Activated CD8-positive, alpha-beta memory T cell treated with anti-CD3 and anti-CD28 coated beads, Interleukin-2, amount 10 ng/mL, durations not matched to agents 7 days and 5 days (primary cell): Measurements from ENCODE around the gene CMTM2. TPM values are rescaled to one million over a fixed set of nuclear protein-coding genes. Genes with fewer than 3 reads are reported as not detected.

Experiments used
- ATAC-seq: fragments of 150-1000 bp; cut with Tn5 transposase; one replicate; pipeline ENCODE4 v1.10.0; 2021; ENCODE audit warnings: moderate library complexity
- CTCF ChIA-PET: fragments of 350-600 bp; sonication (Branson Sonifier 250); formaldehyde crosslinking; loops from one replicate; lab custom pipeline; 2021; ENCODE audit warnings: antibody characterized with exemption; lab: Charles Lee
- DNase-seq: peaks from one replicate; pipeline ENCODE4 v3.0.0-alpha.2; 2020
- H3K27ac Mint-ChIP-seq: one replicate; pipeline ENCODE4 v1.8.0; 2021; ENCODE audit warnings: mild to moderate bottlenecking, mixed read lengths
- H3K27me3 Mint-ChIP-seq: one replicate; pipeline ENCODE4 v1.8.0; 2021; ENCODE audit warnings: mixed read lengths
- H3K36me3 Mint-ChIP-seq: one replicate; pipeline ENCODE4 v1.8.0; 2021; ENCODE audit warnings: mild to moderate bottlenecking, mixed read lengths
- H3K4me1 Mint-ChIP-seq: one replicate; pipeline ENCODE4 v1.8.0; 2021; ENCODE audit warnings: mixed read lengths
- H3K4me3 Mint-ChIP-seq: one replicate; pipeline ENCODE4 v1.8.0; 2021; ENCODE audit warnings: mild to moderate bottlenecking, moderate library complexity, mixed read lengths
- H3K9me3 Mint-ChIP-seq: one replicate; pipeline ENCODE4 v1.8.0; 2022; ENCODE audit warnings: low read depth, mixed read lengths
- total RNA-seq, 2 experiments: library from RNA; stranded (reverse); gene quantifications; one replicate each; pipeline ENCODE4 v1.2.3, GENCODE V29; 2021

CMTM2 gene
- total RNA-seq, 2 experiments from 2014 or later: 1.1 to 1.6 TPM

DNA sequence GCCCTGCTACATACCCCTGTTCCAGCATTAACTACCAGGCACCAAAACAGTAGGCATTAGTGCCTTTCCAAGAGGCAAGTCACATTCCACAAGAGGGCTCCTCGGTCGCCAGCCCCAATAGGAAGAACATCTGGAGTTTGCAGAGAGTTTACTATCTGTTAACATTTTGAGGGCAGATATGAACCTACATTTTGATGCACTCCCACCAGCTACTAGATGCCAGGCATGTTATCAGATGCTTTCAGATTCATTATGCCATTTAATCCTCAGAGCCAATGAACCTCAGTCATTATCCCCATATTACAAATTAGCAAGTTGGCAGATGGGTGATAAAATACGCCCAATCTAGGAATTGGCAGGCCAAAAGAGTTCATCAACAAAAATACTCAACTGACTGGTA is 4.2 kb upstream of the CMTM2 start:
- DNase-seq: no peak
- H3K27me3 Mint-ChIP-seq: peaks cover 32% of the 10 kb centered on the region
- H3K9me3 Mint-ChIP-seq: no peaks in the 10 kb centered on the region
- CTCF ChIA-PET: interaction anchor here (0.8 to 2.5 kb wide), 3 partner anchors 13 to 86 kb away, joined by 3 to 11 read pairs (median 3); no protein-coding TSS in a partner anchor
- H3K4me3 Mint-ChIP-seq: no peak overlapping the region
- H3K36me3 Mint-ChIP-seq: peaks cover 11% of the 10 kb centered on the region
- ATAC-seq: no peak
- no peak overlapping the region for H3K27ac Mint-ChIP-seq
- H3K4me1 Mint-ChIP-seq: peaks cover 27% of the 10 kb centered on the region

DNA sequence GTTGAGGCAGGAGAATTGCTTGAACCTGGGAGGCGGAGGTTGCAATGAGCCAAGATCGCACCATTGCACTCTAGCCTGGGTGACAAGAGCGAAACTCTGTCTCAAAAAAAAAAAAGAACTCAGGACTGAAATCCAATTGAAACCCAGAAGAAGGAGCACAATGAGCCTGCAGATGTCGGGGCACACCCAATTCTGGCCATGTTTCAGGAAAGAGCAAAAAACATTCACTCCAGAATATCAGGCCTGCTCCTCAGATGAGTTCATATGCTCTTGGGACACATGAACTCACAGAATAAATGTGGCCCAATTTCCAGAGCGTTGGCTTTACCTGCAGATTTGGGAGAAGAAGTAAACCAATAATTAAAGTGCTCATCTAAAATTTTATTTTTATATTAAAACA is 3.0 kb upstream of the CMTM2 start:
- Mint-ChIP-seq H3K27ac (no peak overlapping the region), H3K4me3 (no peak overlapping the region), H3K27me3 (peaks cover 42% of the 10 kb centered on the region), H3K9me3 (no peaks in the 10 kb centered on the region), H3K4me1 (peaks cover 27% of the 10 kb centered on the region), H3K36me3 (peaks cover 6% of the 10 kb centered on the region)
- ATAC-seq (no peak), DNase-seq (no peak)
- CTCF ChIA-PET: interaction anchor here (0.8 to 1.4 kb wide), 2 partner anchors 74 to 88 kb away, joined by 3 read pairs; no protein-coding TSS in a partner anchor

DNA sequence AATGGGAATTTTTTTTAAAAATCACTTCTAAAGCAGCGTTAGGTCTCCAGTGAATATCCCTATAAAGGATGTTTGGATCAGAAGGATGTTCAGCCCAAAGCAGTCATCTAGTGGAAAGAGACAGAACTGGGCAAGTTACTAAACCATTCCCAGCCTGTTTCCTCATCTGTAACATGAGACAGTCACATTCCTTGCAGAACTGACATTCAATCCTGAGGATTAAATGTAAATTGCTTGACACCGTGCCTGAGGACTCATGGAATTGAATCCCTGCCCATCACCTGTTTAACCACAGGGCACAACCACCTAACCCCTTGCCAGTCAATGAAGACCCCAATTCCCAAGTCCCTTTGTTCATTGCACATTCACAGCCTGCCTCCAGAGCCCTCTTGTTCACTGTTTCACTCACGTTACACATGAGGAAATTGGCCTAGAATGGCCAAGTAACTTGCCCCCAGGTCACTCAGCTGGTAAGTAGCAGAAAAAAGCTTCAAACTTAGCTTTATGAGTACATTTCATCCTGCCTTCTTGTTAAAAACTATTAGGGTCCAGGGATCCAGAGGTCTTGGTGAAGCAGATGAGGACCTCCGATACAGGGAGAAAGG is 1.4 kb downstream of the CMTM2 start:
- CTCF ChIA-PET: interaction anchor here (2.7 kb wide), 1 partner anchor 18 kb away, joined by 10 read pairs; no protein-coding TSS in a partner anchor
- peaks cover 14% of the 10 kb centered on the region for H3K4me1 Mint-ChIP-seq
- H3K27me3 Mint-ChIP-seq: peaks cover 42% of the 10 kb centered on the region
- no peak for ATAC-seq
- no peaks in the 10 kb centered on the region for H3K9me3 Mint-ChIP-seq
- peaks cover 4% of the 10 kb centered on the region for H3K36me3 Mint-ChIP-seq
- no peak overlapping the region for H3K27ac Mint-ChIP-seq
- H3K4me3 Mint-ChIP-seq: no peak overlapping the region
- DNase-seq: no peak

DNA sequence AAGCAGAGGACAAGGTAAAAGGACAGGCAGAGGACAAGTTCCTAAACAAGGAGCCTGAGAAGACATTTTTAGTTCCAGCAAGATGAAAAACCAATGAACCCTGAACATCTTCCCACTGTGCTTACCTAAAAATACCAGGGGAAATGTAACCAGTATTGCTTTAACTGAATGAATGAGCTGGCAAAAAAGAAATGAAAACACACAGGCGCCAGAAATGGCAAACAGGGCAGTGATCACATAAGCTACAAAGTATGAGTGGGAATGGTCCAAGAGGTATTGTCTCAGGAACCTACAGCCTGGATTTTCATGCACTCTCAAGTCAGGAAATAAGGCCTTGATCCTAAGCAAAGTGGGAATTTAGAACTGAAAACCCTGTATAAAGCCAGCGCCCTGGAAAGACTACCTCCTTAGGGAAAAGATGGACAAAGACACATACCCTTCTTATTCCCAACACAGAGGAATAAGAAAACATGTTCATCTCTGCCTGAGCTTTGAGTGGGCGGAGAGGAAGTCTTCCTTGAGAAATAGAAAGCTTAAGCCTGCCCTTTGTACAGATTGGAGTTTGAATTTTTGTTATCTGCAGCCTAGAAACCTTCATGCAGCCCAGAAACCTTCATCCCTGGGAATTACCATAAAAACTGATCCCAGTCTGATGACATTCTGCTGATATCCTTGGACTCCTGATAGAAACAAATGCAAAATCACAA is 2.1 kb downstream of the CMTM2 start:
- H3K36me3 Mint-ChIP-seq: peaks cover 3% of the 10 kb centered on the region
- DNase-seq (no peak), ATAC-seq (no peak)
- H3K4me3 Mint-ChIP-seq: no peak overlapping the region
- H3K9me3 Mint-ChIP-seq: no peaks in the 10 kb centered on the region
- no peak overlapping the region for H3K27ac Mint-ChIP-seq
- peaks cover 42% of the 10 kb centered on the region for H3K27me3 Mint-ChIP-seq
- CTCF ChIA-PET: interaction anchor here (1.4 to 2.8 kb wide), 5 partner anchors 9 to 175 kb away, joined by 3 to 10 read pairs (median 5); partner anchors contain the start of genes CKLF and CMTM3
- peaks cover 14% of the 10 kb centered on the region for H3K4me1 Mint-ChIP-seq

DNA sequence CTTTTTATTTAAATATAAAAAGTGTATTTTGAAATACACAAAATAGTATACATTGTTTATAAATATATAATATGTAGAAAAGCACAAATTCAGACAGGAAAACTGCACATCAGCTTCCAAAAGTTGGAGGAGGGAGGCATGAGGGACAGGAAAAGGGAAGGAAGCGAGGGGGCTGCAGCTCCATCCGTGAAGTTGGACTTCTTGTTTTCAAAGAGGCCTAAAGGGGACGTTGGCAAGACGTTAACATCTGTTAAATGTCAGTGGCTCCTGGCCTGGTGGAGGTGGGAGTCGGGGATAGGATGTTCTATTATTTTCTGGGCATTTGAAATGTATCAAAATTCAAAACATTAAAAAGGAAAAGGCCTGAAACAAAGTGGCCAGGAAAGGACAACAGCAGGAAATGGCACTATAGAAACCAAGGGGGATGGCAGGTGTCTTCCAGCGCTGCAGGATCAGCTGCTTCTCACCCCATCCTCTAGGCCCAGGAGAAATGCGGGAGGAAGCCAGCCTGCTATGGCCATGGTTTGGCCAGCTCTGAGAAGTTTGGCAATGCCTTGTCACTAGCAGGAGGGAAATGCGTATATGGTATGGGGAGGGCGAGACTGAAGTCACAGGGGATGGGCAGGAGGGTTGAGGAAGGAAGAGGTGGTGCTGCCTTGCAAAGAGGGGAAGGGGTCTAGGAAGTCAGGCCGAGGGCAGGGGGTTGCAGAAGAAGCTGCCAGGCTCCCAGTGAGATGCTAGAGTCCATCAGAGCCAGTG is 6.4 kb downstream of the CMTM2 start:
- peaks cover 1% of the 10 kb centered on the region for H3K36me3 Mint-ChIP-seq
- ATAC-seq: no peak
- no peak for DNase-seq

DNA sequence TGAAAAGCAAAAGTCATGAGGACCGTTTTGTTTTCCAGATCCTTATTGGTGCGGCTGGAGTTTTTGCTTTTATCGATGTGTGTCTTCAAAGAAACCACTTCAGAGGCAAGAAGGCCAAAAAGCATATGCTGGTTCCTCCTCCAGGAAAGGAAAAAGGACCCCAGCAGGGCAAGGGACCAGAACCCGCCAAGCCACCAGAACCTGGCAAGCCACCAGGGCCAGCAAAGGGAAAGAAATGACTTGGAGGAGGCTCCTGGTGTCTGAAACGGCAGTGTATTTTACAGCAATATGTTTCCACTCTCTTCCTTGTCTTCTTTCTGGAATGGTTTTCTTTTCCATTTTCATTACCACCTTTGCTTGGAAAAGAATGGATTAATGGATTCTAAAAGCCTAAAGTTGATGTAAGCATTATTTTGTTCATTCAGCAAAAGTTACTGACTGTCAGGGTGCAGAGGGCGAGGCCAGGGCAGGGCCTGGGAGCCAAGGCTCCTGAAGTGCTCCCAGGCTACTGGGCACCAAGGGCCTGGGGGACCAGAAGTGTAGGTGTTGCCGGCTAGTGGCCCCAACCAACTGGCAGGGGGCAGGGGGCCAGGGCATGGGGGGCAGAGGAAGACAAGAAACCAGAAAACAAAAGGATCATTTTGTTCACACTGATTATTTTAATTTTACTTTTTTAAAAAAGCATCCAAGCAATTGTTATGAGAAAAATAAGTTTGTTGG is 8.8 kb downstream of the CMTM2 start:
- H3K4me3 Mint-ChIP-seq: no peak overlapping the region
- ATAC-seq (no peak), DNase-seq (no peak)
- no peaks in the 10 kb centered on the region for H3K36me3 Mint-ChIP-seq
- peak overlapping the region; percentile 36 for H3K27ac Mint-ChIP-seq
- H3K9me3 Mint-ChIP-seq: no peaks in the 10 kb centered on the region
- peaks cover 4% of the 10 kb centered on the region for H3K27me3 Mint-ChIP-seq
- CTCF ChIA-PET: interaction anchor here (0.7 to 3.1 kb wide), 11 partner anchors 9 to 183 kb away, joined by 3 to 63 read pairs (median 20); partner anchors contain the start of genes CMTM1, CMTM2 and CMTM3
- peaks cover 36% of the 10 kb centered on the region for H3K4me1 Mint-ChIP-seq

More for the DNA sequence above, 6.4 kb downstream of the CMTM2 start:
- Mint-ChIP-seq H3K9me3 (no peaks in the 10 kb centered on the region), H3K4me1 (peaks cover 30% of the 10 kb centered on the region), H3K27me3 (peaks cover 4% of the 10 kb centered on the region), H3K27ac (no peak overlapping the region), H3K4me3 (no peak overlapping the region)
- CTCF ChIA-PET: interaction anchor here (0.7 to 1.3 kb wide), 3 partner anchors 23 to 156 kb away, joined by 3 read pairs; no protein-coding TSS in a partner anchor

DNA sequence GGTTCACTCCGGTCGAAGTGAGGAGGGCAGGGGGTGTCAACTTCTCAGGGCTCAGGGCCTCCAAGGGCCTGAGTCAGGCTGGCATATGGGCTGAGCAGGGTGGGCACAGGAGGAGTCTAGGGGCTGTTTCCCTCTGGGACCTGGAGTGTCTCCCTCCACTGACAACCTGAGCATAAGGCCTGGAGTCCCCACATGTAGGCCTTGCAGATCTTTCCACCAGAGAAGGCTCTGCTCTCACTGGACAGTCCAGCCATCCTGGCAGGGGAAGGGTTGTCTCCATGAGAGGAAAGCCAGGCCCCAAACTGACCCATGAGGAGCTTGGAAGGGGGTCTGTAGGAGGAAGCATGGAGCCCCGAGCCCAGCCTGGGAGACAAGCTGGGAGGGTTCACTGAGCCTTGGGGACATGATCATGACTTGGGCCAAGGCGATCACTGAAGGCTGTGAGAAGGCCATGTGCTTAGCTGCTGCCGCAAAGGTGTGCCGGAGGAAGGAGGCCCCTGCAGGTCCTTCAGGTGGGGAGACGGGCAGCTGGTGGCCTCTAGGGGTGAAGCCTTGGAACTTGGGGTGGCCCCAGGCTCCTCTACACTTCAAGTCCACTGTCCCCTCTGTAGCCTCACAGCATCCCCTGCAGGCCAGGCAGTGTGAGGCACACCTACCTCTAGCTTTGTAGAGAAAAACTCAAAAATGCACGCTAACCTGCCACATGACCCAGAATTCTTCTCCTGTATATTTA is 9.9 kb downstream of the CMTM2 start:
- DNase-seq (peak; percentile 91), ATAC-seq (peak; percentile 98)
- Mint-ChIP-seq H3K27ac (peak overlapping the region; percentile 75), H3K4me1 (peaks cover 36% of the 10 kb centered on the region), H3K36me3 (no peaks in the 10 kb centered on the region), H3K9me3 (no peaks in the 10 kb centered on the region), H3K4me3 (peak overlapping the region; percentile 73), H3K27me3 (peaks cover 4% of the 10 kb centered on the region)
- CTCF ChIA-PET: interaction anchor here (0.6 to 3.1 kb wide), 45 partner anchors 9 to 313 kb away, joined by 3 to 63 read pairs (median 6); partner anchors contain the start of genes CKLF, CMTM1, CMTM2 and CMTM3

DNA sequence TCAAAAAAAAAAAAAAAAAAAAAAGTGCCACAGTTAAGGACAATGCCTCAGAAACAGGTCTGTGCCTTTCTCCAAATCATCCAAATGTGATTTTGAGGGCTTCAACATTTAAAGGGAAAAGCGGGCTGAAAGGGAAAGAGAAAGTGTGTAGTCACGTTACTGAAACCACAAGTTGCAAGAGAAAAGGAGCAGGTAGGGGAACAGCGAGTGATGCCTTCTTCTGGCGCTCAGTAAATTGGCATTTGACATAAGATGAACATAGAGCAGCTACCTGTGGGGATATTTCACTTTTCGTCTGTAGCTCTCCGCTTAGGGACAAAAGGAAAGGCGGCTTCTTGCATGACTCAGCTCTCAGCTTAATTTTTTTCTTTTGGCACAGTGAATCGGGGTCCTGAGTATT is 11.1 kb downstream of the CMTM2 start:
- peak; percentile 52 for ATAC-seq
- Mint-ChIP-seq H3K27ac (peak overlapping the region; percentile 75), H3K27me3 (peaks cover 4% of the 10 kb centered on the region)

DNA sequence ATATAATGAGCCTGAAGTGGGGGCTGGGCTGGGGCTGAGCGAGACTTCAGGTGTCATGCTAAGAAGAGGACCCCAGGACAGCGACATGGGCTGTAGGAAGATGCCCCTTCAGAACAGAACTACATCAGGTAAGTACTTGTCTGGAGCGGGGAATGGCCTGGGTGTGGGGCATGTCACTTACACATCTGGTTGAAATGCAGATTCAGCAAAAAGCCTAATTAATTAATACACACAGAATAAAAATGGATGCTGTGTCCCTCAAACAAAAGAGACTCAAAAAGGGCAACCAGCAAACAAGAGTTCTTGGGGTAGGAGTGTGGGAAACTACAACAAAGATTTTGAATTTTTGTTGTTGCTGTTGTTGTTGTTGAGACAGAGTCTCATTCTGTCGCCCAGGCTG is 11.8 kb downstream of the CMTM2 start:
- no peak for DNase-seq
- ATAC-seq: no peak
- Mint-ChIP-seq H3K9me3 (no peaks in the 10 kb centered on the region), H3K4me3 (peak overlapping the region; percentile 73), H3K4me1 (peaks cover 44% of the 10 kb centered on the region), H3K27ac (no peak overlapping the region), H3K36me3 (no peaks in the 10 kb centered on the region), H3K27me3 (peaks cover 4% of the 10 kb centered on the region)
- CTCF ChIA-PET: interaction anchor here (0.8 to 3.1 kb wide), 21 partner anchors 9 to 186 kb away, joined by 3 to 63 read pairs (median 11); partner anchors contain the start of genes CKLF, CMTM1, CMTM3 and TK2

More for the DNA sequence above, 11.1 kb downstream of the CMTM2 start:
- Mint-ChIP-seq H3K4me1 (peaks cover 43% of the 10 kb centered on the region), H3K4me3 (peak overlapping the region; percentile 73), H3K9me3 (no peaks in the 10 kb centered on the region), H3K36me3 (no peaks in the 10 kb centered on the region)
- DNase-seq: no peak
- CTCF ChIA-PET: interaction anchor here (0.7 to 3.1 kb wide), 29 partner anchors 8 to 283 kb away, joined by 3 to 63 read pairs (median 7); partner anchors contain the start of genes CKLF, CMTM1, CMTM3 and DYNC1LI2

DNA sequence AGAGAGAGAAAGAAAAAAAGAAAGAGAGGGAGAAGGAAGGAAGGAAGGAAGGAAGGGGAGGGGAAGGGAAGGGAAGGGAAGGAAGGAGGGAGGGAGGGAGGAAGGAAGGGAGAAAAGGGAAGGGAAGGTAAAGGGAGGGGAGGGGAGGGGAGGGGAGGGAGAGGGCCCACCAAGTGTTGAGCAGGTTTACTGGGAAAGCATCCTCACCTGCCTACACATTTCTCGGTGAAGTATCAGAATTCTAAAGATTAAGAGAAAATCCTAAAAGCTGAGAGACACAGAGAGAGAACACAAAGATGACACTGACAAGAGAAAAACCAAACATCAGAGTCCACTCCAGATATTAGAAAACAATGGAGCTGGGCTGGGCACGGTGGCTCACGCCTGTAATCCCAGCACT is 13.0 kb downstream of the CMTM2 start:
- no peak overlapping the region for H3K4me3 Mint-ChIP-seq
- ATAC-seq: no peak
- H3K4me1 Mint-ChIP-seq: peaks cover 53% of the 10 kb centered on the region
- peaks cover 4% of the 10 kb centered on the region for H3K27me3 Mint-ChIP-seq
- no peak overlapping the region for H3K27ac Mint-ChIP-seq
- CTCF ChIA-PET: interaction anchor here (1.1 to 1.4 kb wide), 2 partner anchors 12 to 116 kb away, joined by 3 to 4 read pairs; partner anchors contain the start of gene CMTM3
- no peaks in the 10 kb centered on the region for H3K36me3 Mint-ChIP-seq
- DNase-seq: no peak
- no peaks in the 10 kb centered on the region for H3K9me3 Mint-ChIP-seq

DNA sequence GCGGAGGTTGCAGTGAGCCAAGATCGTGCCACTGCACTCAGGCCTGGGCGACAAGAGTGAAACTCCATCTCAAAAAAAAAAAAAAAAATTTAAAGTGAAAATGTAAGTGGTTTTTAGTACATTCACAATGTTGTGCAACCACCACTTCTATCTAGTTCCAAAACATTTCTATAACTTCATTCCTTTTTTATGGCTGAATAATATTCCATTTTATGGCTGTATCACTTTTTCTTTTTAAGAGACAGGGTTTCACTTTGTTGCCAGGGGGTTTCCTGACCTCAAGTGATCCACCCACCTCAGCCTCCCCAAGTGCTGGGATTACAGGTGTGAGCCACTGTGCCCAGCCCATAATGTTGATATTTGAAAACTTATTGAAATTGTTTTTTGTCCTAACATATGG is 13.6 kb downstream of the CMTM2 start:
- no peaks in the 10 kb centered on the region for H3K9me3 Mint-ChIP-seq
- H3K36me3 Mint-ChIP-seq: no peaks in the 10 kb centered on the region
- no peak for ATAC-seq
- no peak for DNase-seq
- CTCF ChIA-PET: interaction anchor here (0.8 to 1.4 kb wide), 3 partner anchors 12 to 116 kb away, joined by 3 to 4 read pairs (median 4); partner anchors contain the start of gene CMTM3
- H3K4me1 Mint-ChIP-seq: peaks cover 54% of the 10 kb centered on the region
- no peak overlapping the region for H3K4me3 Mint-ChIP-seq
- H3K27ac Mint-ChIP-seq: no peak overlapping the region
- H3K27me3 Mint-ChIP-seq: peaks cover 4% of the 10 kb centered on the region
